K562 (cell line): Measurements from ENCODE around the gene GJC2. TPM values are rescaled to one million over a fixed set of nuclear protein-coding genes. Genes with fewer than 3 reads are reported as not detected.

Experiments used
- ATF3 ChIP-seq, 2 experiments: fragments of 450-650 bp in 1 of 2; sonication (generic) in 1 of 2; formaldehyde crosslinking in 1 of 2; IDR thresholded peaks in 1 of 2; conservative IDR thresholded peaks in 1 of 2; 2 replicates each; pipeline versions ENCODE4 v1.6.1 to v1.8.1; 2016 to 2023; ENCODE audit warnings: mild to moderate bottlenecking in 2 of 2, moderate library complexity in 2 of 2, inconsistent platforms in 1 of 2, missing genetic modification reagents in 1 of 2
- CSDE1 ChIP-seq, 2 experiments: fragments of 450-650 bp; IDR thresholded peaks; 2 replicates each; pipeline ENCODE4 v1.6.1; 2016; ENCODE audit warnings: mild to moderate bottlenecking in 1 of 2
- E2F8 ChIP-seq: fragments of 450-650 bp; IDR thresholded peaks from 2 replicates; pipeline ENCODE4 v1.7.1; 2018; ENCODE audit warnings: mild to moderate bottlenecking, low read depth; ENCODE audit not compliant: partially characterized antibody
- EP400 ChIP-seq: fragments of 450-650 bp; IDR thresholded peaks from 2 replicates; pipeline ENCODE4 v1.6.1; 2017; ENCODE audit warnings: antibody characterized with exemption, mild to moderate bottlenecking, moderate library complexity
- HMG20B ChIP-seq: fragments of 250-450 bp; sonication (Bioruptor Pico); IDR thresholded peaks from 2 replicates; pipeline ENCODE4 v1.5.0; 2021; ENCODE audit warnings: mild to moderate bottlenecking
- KLF1 ChIP-seq: fragments of 450-650 bp; IDR thresholded peaks from 2 replicates; pipeline ENCODE4 v1.6.1; 2016; ENCODE audit warnings: missing genetic modification characterization, missing compliant biosample characterization
- KLF13 ChIP-seq: fragments of 450-650 bp; IDR thresholded peaks from 2 replicates; pipeline ENCODE4 v1.6.1; 2016; ENCODE audit warnings: missing genetic modification characterization, low read depth, mild to moderate bottlenecking, missing compliant biosample characterization, moderate library complexity, borderline replicate concordance
- RREB1 ChIP-seq: fragments of 250-450 bp; sonication (Bioruptor Pico); IDR thresholded peaks from 2 replicates; pipeline ENCODE4 v1.4.0; 2020
- SMAD4 ChIP-seq: fragments of 250-450 bp; sonication (Bioruptor Pico); conservative IDR thresholded peaks from 2 replicates; pipeline ENCODE4 v1.8.0; 2021; ENCODE audit warnings: inconsistent platforms, mild to moderate bottlenecking, moderate library complexity
- ZBTB43 ChIP-seq: sonication (generic); formaldehyde crosslinking; IDR thresholded peaks from 2 replicates; pipeline ENCODE4 v1.8.0; 2023; ENCODE audit warnings: mild to moderate bottlenecking, missing genetic modification reagents
- ZNF280A ChIP-seq: fragments of 450-650 bp; IDR thresholded peaks from 2 replicates; pipeline ENCODE4 v1.6.1; 2018; ENCODE audit warnings: mild to moderate bottlenecking, low read depth; ENCODE audit not compliant: partially characterized antibody
- polyA plus RNA-seq, 8 experiments: library from polyadenylated mRNA; depleted of rRNA in 4 of 8; stranded (reverse) in 5 of 8; unstranded in 3 of 8; fragments of >200 nt; fragmentation: Nextera tagmentation in 2 of 8; fragmentation: Illumina TruSeq in 1 of 8; extraction: Ambion mirVana in 2 of 8; extraction: Trizol in 1 of 8; gene quantifications; 2 replicates each; pipeline versions ENCODE4 v1.2.1 to v1.2.3, GENCODE V29; 2011 to 2014; ENCODE audit warnings: inconsistent platforms in 1 of 8, missing spikeins in 1 of 8
- total RNA-seq, 7 experiments: library from RNA; depleted of rRNA in 6 of 7; stranded (reverse); fragments of >200 nt in 6 of 7; fragmentation: Illumina TruSeq in 2 of 7; extraction: Trizol in 2 of 7; gene quantifications; 2 replicates each; pipeline versions ENCODE4 v1.2.1 to v1.2.3, GENCODE V29; 2011 to 2021; ENCODE audit warnings: low replicate concordance in 1 of 7

The GJC2 gene
- total and polyA plus RNA-seq, 9 of the 15 experiments (the other 6 are each of a cell fraction or from before 2014, with no cell fraction given): 0.03 to 0.62 (median 0.11) TPM; not detected in 2

- no peak for TF ChIP-seq RREB1 (CRISPR knock-in tag)
- TF ChIP-seq E2F8: peak; percentile 93
- no peak; the same call in 1 of the 2 replicates for TF ChIP-seq KLF13 (tag)
- peak; percentile 96 for TF ChIP-seq ATF3 (IDR thresholded peaks at IDR 0.05)
- TF ChIP-seq ATF3 (CRISPR knock-in tag; conservative IDR thresholded peaks at IDR 0.05): peak; percentile 36
- TF ChIP-seq CSDE1 (IDR thresholded peaks at IDR 0.05): peak in 1 of 2 experiments; percentile 95; a peak in 2 of 4 replicates
- TF ChIP-seq EP400: peak; percentile 89
- TF ChIP-seq KLF1: no peak
- no peak for TF ChIP-seq SMAD4 (CRISPR knock-in tag)
- TF ChIP-seq ZNF280A: no peak
- TF ChIP-seq ZBTB43 (CRISPR knock-in tag): no peak; the same call in 1 of the 2 replicates
- TF ChIP-seq HMG20B (CRISPR knock-in tag): no peak
Observed at GRCh38 chr1:228109073-228109961, 40.4 kb upstream of the GJC2 start, which contains the start of gene MRPL55 (continued).
